ENCODE measurements around the gene TMEM141. TPM values are rescaled to one million over a fixed set of nuclear protein-coding genes. Genes with fewer than 3 reads are reported as not detected.

Gene TMEM141
- total RNA-seq: 15.9 TPM

DNA sequence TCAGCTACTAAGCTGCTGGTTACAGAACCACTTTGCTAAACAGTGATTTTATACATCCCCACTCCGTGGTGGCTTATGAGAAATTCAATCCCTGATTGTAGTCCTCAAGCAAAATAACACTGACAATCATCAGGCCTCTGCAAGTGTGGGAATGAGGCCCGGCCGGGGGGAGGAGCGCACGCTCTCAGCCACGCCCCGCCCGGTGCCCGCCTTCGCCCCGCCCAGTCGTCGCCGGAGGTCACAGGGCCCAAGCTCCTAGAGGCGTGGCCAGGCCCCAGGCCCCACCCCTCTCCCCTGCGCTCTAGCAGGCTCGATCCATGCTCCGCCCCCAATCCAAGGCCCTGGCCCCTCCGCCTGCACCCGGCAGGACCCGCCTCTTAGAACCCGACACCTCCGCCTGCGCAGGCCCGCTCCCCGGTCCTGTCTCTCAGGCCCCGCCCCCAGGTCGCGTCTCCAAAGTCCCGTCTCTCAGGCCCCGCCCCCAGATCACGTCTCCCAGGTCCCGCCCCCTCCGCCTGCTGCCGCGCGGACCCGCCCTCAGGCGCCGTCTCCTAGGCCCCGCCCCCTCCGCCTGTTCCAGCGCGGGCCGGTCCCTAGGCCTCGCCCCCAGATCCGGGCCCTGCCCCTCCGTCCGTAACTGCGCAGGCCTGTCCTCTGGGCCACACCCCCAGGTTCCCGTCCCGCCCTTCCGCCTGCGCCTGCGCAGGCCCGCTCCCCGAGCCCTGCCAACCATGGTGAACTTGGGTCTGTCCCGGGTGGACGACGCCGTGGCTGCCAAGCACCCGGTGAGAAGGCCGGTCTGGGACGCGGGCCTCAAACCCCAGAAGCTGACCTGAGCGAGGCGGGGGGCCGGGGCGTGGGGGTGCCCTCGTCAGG lies at the start of gene TMEM141:
TMEM141 (plus strand) TSS at position 705 of the 876 bp plus-strand sequence; CDS start at position 732, 27 bp downstream.
- peak; percentile 100 for DNase-seq

DNA sequence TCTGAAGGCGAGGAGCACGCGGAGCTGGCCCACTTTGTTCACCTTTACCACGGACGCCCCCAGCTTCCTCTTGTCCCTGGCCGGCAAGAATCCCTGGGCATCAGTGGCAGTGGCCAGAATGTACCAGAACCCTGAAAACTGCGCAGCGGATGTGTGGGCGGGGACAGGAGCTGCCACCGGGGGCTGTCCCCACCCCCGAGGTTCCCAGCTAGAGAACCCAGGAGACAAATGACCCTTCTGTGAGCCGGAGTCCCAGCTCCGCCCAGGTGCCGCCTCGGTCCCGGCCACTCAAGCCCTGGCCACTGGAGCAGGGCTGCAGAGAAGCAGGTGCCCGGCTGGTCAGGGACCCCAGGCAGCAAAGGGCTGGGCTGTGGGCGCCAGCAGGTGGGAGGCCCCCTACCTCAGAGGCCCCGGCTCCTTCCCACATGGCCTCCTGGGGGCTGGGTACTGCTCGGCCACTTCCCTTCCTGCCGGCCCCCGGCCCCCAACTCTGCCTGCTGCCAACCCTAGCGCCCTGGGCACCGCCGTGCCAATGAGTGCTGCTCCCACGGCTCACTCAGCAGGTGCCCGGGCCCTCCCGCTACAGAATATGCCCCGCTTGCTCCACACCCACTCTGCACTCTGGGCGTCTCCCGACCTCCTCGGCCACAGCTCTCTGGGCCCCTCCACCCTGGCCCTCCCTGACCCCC lies 49.1 kb upstream of the TMEM141 start:
- no peak for DNase-seq

DNA sequence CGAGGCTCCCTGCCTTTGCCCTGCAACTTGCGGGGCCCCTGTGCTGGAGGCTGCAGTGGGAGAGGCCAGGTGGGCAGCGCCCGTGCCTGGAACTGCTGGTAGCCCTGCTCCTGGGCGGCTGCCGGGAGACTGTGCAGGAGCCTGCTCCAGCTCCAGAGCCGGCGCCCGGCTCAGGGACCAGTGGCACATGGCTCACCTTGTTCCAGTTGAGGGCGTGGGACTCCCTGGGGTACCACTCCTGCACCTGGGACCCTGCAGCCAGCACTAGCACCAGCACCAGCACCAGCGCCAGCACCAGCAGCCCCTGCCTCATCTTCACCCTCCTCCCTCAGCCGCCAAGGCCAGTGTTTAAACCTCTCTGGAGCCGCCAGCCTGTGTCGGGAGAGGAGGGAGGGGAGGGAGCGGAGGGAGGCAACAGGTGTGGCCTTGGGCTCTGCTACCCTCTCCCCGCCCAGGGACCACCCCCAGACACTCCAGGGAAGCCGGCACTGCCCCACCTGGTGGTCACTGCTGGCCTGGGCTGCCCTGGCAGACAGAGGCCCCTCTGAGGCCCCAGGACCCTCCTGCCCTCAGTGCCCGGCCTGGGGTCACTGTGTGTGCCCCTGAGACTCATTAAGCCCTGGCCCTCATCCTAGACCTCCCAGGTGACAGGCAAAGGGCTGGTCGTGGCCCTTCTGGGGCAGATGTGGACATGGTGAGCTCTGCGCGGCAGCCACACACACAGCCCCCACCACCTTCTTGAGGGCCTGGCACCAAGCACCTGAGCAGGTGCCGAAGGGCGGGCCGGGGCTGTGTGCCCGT lies 48.4 kb upstream of the TMEM141 start, which contains the start of gene LCN10:
LCN10 (minus strand) TSS at position 350 of the 801 bp plus-strand sequence; CDS start at position 313, 37 bp downstream.
- no peak for DNase-seq

GRCh38 chr9:136743639-136744211 lies 47.4 kb upstream of the TMEM141 start:
- no peak for DNase-seq

DNA sequence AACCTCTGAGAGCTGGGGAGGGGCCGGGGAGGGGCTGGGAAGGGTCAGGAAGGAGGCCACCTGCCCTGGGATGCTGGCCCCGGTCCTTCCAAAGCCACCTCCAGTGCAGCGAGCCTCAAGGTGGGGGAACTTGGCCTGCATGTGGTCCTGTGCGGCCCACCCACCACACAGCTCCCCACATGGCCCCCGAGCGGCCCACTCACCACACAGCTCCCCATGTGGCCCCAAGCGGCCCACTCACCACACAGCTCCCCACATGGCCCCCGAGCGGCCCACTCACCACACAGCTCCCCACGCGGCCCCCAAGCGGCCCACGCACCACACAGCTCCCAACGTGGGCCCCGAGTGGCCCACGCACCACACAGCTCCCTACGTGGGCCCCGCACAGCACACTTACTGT lies 46.4 kb upstream of the TMEM141 start:
- no peak for DNase-seq

DNA sequence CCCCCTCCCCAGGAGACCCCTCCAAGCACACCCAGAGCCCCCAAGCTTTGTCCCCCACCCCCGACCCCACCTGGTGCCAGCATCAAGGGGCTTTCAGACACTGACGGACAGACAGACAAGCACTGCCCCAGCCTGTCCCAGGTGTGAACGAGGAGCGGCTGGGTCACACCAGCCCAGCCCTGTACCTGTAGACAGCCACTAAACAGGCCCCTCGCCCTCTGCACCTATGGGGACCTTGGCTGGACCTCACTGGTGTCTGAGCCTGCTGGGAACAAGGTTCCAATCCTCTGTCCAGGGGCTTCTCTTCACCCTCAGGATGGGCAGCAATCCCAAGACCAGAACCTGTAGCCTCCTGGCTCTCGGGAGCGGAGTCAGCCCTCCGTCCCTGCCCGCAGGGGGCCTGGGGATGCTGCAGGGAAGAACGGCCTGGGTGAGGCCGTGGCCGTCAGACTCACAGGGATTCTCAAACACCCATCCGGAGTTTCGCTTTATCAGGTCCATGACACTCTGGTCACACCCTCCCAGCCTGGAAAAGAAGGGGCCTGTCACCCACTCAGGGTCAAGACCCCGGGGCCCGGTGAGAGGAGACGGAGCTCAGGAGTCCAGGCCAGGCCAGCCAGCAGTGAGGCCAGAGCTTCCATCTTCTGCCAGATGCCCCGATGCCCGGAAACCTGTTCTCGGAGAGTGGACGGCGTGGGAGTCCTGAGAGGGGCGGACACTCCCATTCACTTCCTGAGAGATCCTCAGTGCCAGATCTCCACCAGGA lies 45.6 kb upstream of the TMEM141 start:
- no peak for DNase-seq

DNA sequence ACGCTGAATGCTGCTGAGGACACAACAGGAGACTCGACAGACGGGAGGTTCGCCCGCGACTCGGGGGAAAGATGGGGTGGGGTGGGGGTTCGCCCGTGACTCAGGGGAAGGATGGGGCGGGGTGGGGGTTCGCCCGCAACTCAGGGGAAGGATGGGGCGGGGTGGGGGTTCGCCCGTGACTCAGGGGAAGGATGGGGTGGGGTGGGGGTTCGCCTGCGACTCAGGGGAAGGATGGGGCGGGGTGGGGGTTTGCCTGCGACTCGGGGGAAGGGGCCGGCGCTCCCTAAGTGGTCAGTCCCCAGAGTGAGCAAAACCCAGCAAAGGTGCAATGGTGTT lies 45.0 kb upstream of the TMEM141 start:
- no peak for DNase-seq

GRCh38 chr9:136746621-136747020 lies 44.5 kb upstream of the TMEM141 start:
- no peak for DNase-seq

DNA sequence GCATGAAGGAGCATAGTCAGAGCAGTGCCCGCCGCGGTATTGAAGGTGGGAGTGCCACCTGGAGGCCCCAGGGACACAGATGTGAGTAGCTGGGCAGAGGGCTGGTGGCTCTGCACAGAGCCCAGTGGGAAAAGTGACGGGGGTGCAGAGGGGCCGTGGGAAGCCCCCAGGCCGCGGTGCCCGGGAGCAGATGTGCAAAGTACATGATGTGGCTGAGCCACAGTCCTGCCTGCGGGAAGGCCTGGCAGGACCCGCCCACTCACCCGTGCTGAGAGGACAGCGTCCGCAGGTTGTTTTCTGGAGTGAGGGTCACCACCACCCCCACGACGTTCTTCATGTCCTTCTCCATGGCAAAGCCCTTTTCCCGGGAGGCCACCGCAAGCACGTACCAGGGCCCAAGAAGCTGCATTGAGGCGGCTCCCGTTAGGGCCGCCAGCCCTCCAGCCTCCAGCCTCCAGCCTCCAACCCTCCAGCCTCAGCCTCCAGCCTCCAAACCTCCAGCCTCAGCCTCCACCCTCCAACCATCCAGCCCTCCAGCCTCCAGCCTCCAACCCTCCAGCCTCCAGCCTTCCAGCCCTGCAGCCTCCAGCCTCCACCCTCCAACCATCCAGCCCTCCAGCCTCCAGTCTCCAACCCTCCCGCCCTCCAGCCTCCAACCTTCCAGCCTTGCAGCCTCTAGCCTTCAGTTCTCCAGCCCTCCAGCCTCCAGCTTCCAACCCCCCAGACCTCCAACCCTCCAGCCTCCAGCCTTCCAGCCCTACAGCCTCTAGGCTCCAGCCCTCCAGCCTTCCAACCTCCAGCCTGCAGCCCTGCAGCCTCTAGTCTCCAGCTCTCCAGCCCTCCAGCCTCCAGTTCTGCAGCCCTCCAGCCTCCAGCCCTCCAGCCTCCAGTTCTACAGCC lies 43.7 kb upstream of the TMEM141 start:
- DNase-seq: no peak

DNA sequence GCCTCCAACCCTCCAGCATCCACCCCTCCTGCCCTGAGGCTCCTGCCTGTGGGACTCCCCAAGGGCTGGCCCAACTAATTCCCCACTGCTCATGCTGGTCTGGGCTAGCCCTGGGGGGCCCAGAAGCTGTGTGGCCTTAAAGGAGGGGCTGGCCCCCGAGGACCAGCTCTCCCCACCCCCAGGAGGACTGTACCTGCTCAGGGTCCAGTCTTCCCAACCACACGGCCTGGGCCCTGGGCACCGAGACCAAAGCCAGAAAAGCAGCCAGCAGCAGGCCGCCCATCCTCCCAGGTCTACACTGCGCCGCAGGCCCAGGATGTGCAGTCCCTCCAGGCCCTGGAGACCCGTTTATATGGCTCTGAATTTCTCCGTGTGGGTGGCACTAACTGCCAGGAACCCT lies 42.9 kb upstream of the TMEM141 start, which contains the start of gene LCN6:
LCN6 (minus strand) TSS at position 325 of the 400 bp plus-strand sequence; CDS start at position 283, 42 bp downstream.
- DNase-seq: no peak

DNA sequence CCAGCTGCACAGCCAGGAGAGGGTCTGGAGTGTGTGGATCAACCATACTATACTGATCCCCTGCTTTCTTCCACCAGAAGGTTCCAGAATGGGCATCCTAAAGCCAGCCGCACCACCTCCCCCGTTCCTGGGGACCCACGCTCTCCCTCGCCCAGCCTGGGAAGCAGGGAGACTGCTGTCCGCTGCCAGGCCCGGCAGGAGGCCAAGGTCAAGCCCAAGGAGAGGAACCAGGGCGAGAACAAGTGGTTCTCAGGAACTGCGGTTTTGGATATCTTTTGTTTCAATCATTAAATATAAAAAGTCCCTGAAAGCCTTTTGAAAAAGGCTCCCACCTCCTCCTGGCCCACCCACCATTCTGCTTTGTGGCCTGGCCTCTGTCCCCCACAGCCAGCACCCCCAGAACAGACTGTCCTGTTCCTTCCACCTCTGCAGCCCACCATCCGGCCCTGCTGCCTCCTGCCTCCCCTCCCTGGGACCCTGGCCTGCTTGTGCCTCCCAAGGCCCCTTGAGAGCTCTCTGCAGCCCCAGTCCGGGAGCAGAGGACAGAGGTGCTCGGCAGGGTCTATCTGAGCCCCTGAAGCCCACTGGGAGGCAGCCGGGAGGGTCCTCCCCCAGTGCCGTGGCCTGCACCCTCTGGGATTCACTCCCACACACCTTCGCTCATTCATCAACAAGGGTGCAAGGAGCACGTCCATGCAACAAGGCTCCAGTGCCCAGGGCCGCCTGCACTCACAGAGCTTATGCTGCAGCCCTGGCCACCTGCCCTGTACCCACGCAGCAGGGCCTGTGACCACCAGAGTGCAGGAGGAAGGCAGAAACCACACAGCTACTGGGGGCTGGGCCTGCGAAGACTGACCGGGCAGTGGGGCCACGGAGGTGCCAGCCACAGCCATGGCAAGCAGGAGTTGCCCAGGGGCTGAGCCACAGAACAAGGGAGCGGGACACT lies 42.2 kb upstream of the TMEM141 start:
- DNase-seq: no peak

- no peak for DNase-seq
Observed at GRCh38 chr9:136750526-136750925, 40.6 kb upstream of the TMEM141 start.

DNA sequence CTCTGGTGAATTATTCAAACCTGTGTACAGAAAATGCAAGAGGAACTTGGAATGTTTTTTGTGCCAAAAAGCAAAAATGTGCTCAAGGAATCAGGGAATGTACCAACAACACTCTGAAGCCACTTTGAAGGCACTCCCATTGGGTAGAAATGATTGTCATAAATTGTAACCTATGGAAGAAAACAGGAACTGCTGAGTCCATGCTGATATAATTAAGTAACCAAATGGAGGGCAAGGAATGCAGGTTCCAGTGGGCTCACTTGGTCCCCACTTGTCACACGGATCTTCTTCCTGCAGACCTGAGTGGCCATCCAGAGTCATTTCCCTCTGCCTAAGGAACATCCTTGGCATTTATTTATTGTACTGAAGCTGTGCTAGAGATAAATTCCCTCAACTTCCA lies 39.9 kb upstream of the TMEM141 start:
- DNase-seq: no peak

DNA sequence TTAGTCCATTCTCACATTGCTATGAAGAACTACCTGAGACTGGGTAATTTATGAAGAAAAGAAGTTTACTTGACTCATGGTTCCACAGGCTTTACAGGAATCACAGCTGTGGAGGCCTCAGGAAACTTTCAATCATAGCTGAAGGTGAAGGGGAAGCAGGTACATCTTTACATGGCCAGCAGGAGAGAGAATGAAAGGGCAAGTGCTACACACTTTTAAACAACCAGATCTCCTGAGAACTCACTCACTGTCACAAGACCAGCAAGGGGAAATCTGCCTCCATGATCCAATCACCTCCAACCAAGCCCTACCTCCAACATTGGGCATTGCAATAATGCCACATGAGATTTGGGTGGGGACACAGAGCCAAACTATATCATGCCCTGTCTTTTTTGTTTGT lies 39.3 kb upstream of the TMEM141 start:
- no peak for DNase-seq

GRCh38 chr9:136753371-136754058 lies 37.6 kb upstream of the TMEM141 start:
- no peak for DNase-seq

DNA sequence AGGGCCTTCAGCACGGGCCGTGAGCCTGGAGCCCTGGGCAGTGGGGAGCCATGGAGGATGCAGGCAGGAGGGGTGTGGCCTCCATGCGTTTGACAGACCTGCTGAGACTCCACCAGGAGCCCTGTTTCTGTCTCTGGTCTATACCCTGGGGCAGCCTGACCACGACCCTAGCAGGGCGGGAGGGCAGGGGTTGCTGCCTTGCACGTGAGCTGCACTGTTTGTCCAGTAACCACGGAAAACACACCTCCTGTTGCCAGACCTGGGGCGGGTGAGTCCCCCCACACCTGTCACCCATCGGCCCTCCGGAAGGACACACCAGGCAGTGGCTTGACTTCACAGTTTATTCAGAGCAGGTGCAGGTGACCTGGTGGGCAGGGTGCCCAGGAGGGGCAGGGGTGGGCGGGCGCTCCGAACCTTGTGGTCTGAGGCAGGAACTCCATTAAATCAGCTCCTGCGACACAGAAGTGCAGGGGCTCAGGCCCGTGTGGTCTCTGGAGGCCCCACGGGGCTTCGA lies 37.0 kb upstream of the TMEM141 start:
- DNase-seq: no peak

DNA sequence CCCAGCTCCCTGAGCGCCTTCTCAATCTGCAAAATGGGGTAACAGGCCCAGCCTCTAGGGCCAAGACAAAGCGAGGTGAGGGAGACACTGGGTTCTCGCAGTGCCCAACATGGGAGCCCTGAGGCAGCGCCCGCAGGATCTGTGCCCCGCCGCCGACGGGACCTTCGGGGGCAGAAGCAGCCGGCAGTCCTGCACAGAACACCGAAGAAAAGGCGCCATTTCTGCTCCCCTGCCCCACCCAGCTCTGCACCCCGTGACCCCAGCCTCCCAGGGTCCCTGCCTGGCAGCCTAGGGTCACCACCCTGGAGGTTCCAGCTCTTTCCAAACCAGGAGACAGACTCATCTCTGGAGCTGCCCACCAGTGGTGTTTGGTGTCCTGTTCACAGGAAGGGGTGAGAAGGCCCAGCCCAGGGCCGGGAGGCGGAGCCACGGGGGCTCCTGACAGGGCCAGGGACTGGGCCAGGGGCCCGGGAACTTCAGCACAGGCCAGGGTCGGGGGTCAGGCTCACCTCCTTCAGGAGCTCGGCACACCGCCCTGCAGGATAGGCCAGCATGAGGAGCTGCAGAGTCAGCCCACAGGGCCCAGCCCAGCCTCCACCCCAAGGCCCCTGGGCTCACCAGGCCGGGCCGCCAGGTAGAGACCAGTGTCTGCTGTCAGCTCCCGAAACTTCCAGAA lies 36.4 kb upstream of the TMEM141 start:
- DNase-seq: no peak
